Neural progenitor cell (in vitro differentiated cells): ENCODE measurements around the gene MRPL18.

Source experiments
- EZH2phosphoT487 ChIP-seq: fragments of 200-600 bp; sonication (generic); IDR thresholded peaks from 2 replicates; pipeline ENCODE4 v1.6.1; 2017; ENCODE audit warnings: antibody characterized with exemption
- TF ChIP-seq, protein P1 (sequence below): fragments of 200-600 bp; sonication (generic); IDR thresholded peaks from 2 replicates; pipeline ENCODE4 v1.5.1; 2017; ENCODE audit warnings: antibody characterized with exemption, mild to moderate bottlenecking

- TF ChIP-seq EZH2phosphoT487, result no peak
- TF ChIP-seq, protein P1, sequence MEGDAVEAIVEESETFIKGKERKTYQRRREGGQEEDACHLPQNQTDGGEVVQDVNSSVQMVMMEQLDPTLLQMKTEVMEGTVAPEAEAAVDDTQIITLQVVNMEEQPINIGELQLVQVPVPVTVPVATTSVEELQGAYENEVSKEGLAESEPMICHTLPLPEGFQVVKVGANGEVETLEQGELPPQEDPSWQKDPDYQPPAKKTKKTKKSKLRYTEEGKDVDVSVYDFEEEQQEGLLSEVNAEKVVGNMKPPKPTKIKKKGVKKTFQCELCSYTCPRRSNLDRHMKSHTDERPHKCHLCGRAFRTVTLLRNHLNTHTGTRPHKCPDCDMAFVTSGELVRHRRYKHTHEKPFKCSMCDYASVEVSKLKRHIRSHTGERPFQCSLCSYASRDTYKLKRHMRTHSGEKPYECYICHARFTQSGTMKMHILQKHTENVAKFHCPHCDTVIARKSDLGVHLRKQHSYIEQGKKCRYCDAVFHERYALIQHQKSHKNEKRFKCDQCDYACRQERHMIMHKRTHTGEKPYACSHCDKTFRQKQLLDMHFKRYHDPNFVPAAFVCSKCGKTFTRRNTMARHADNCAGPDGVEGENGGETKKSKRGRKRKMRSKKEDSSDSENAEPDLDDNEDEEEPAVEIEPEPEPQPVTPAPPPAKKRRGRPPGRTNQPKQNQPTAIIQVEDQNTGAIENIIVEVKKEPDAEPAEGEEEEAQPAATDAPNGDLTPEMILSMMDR, result no peak
Measured at GRCh38 chr6:159762681-159763293, 27.5 kb upstream of the MRPL18 start.
